ENCODE measurements around the gene SS18. TPM values are rescaled to one million over a fixed set of nuclear protein-coding genes. Genes with fewer than 3 reads are reported as not detected.

Gene SS18
- total and polyA plus RNA-seq, 2 of the 13 experiments (the other 11 are each of a cell fraction or from before 2014, with no cell fraction given), result 49.2 to 82.7 TPM

- TF ChIP-seq YEATS2 (CRISPR knock-in tag; IDR thresholded peaks at IDR 0.05; ENCODE audit: borderline replicate concordance) (no peak), ZNF674 (CRISPR knock-in tag; IDR thresholded peaks at IDR 0.05; ENCODE audit: low read depth) (no peak), ZNF619 (CRISPR knock-in tag; IDR thresholded peaks at IDR 0.05) (no peak)
Observed at GRCh38 chr18:26008096-26008495, 82.3 kb downstream of the SS18 start (continued).

GRCh38 chr18:26005950-26006349 lies 84.5 kb downstream of the SS18 start:
- intact Hi-C loops (cut with micrococcal nuclease; ENCODE audit: unreplicated experiment), result no loop called here
- Histone ChIP-seq H3K27me3 (ENCODE audit: control insufficient read depth in 1 of 2, insufficient read depth in 2 of 2, low read length in 2 of 2) (no peaks in the 10 kb centered on the region; a peak in 1 of 5 replicates), H3K9ac (ENCODE audit: insufficient read depth, low read depth, low read length) (no peak overlapping the region), H2AFZ (ENCODE audit: low read length) (no peak overlapping the region), H3K9me3 (ENCODE audit: low read length) (no peaks in the 10 kb centered on the region), H3K36me3 (replicated peaks in 1 of 2; ENCODE audit: control insufficient read depth in 1 of 2, insufficient read depth in 2 of 2, low read length in 2 of 2) (no peaks in the 10 kb centered on the region), H3K79me2 (ENCODE audit: insufficient read depth, low read length) (no peaks in the 10 kb centered on the region), H3K27ac (ENCODE audit: extremely low read length, insufficient read depth, low read length) (no peak overlapping the region), H3K4me3 (replicated peaks in 1 of 3; ENCODE audit: insufficient read depth in 1 of 3, low read depth in 2 of 3, low read length in 3 of 3) (no peak overlapping the region), H3K4me2 (ENCODE audit: low read depth, low read length) (no peak overlapping the region), H3K4me1 (ENCODE audit: insufficient read depth, low read length) (no peaks in the 10 kb centered on the region), H4K20me1 (ENCODE audit: insufficient read depth, low read length) (no peaks in the 10 kb centered on the region)
- POLR2A ChIA-PET, result no interaction called here
- peak; percentile 25 to 53; a peak in 2 of 4 replicates for TF ChIP-seq MAFK (conservative IDR thresholded peaks at IDR 0.05 in 1 of 2, IDR thresholded peaks at IDR 0.05 in 1 of 2; ENCODE audit: low read length in 2 of 2)
- no peak for TF ChIP-seq KLF13 (CRISPR knock-in tag; IDR thresholded peaks at IDR 0.05)
- in situ Hi-C loops (cut with HindIII; ENCODE audit: extremely low pct_ligation_motif_present, low pct_unique_long_range_greater_than_20kb), result no loop called here
- BruUV-seq (replicated peaks), result no TSS peak
- WGBS (ENCODE audit: low lambda C conversion rate), result 58% methylated on average over 1 of the region's 1 CpG
- no peak for DNase-seq (ENCODE audit: low spot score)
- no peak for ATAC-seq
- no peak for FAIRE-seq
- CTCF ChIA-PET (ENCODE audit: low intra/inter-chr PET ratio, low total read pairs), result no interaction called here

- POLR2A ChIA-PET, result no interaction called here
- peak; percentile 61; the same call in 2 of the 3 replicates for ATAC-seq
- H3K4me2 ChIP-seq (ENCODE audit: low read depth, low read length), result no peak overlapping the region
- no peaks in the 10 kb centered on the region for H4K20me1 ChIP-seq (ENCODE audit: insufficient read depth, low read length)
- in situ Hi-C loops (cut with HindIII; ENCODE audit: extremely low pct_ligation_motif_present, low pct_unique_long_range_greater_than_20kb) (no loop called here), intact Hi-C loops (cut with micrococcal nuclease; ENCODE audit: unreplicated experiment) (no loop called here)
- no peaks in the 10 kb centered on the region for H3K79me2 ChIP-seq (ENCODE audit: insufficient read depth, low read length)
- WGBS (ENCODE audit: low lambda C conversion rate), result 61% methylated on average over 8 of the region's 13 CpGs
- no peak for DNase-seq (ENCODE audit: low spot score)
- TF ChIP-seq ZNF83 (CRISPR knock-in tag; IDR thresholded peaks at IDR 0.05; ENCODE audit: borderline replicate concordance), result no peak
- no peak for TF ChIP-seq SP140L (CRISPR knock-in tag; IDR thresholded peaks at IDR 0.05; ENCODE audit: borderline replicate concordance)
- no peak for TF ChIP-seq SOX5 (CRISPR knock-in tag; IDR thresholded peaks at IDR 0.05; ENCODE audit: borderline replicate concordance)
- no peak overlapping the region for H3K27ac ChIP-seq (ENCODE audit: extremely low read length, insufficient read depth, low read length)
- no peak for FAIRE-seq
- H3K9me3 ChIP-seq (ENCODE audit: low read length), result no peaks in the 10 kb centered on the region
- no peaks in the 10 kb centered on the region for H3K36me3 ChIP-seq (replicated peaks in 1 of 2; ENCODE audit: control insufficient read depth in 1 of 2, insufficient read depth in 2 of 2, low read length in 2 of 2)
- H2AFZ ChIP-seq (ENCODE audit: low read length), result no peak overlapping the region
- H3K27me3 ChIP-seq (ENCODE audit: control insufficient read depth in 1 of 2, insufficient read depth in 2 of 2, low read length in 2 of 2), result no peaks in the 10 kb centered on the region; a peak in 1 of 5 replicates
- CTCF ChIA-PET (ENCODE audit: low intra/inter-chr PET ratio, low total read pairs), result no interaction called here
- H3K9ac ChIP-seq (ENCODE audit: insufficient read depth, low read depth, low read length), result no peak overlapping the region
- H3K4me1 ChIP-seq (ENCODE audit: insufficient read depth, low read length), result no peaks in the 10 kb centered on the region
- H3K4me3 ChIP-seq (replicated peaks in 1 of 3; ENCODE audit: insufficient read depth in 1 of 3, low read depth in 2 of 3, low read length in 3 of 3), result no peak overlapping the region
- no TSS peak for BruUV-seq (replicated peaks)
Observed at GRCh38 chr18:26004832-26005231, 85.6 kb downstream of the SS18 start.

Data from HepG2 (cell line).